Stimulated activated naive B cell treated with anti-CD40 and anti-IgM and Interleukin-4, amounts not matched to agents 10 μg/mL and 1 μg/mL and 100 μg/mL, for 72 hours (primary cell): ENCODE measurements around the gene RPGRIP1L.

Experiments used
- ATAC-seq, 2 donors: fragments of 150-1000 bp; cut with Tn5 transposase; replicated peaks; 2 replicates each; pipeline ENCODE4 v1.10.0; 2021; ENCODE audit warnings: moderate library complexity in 1 of 2
- DNase-seq: peaks from one replicate; pipeline ENCODE4 v3.0.0; 2021
- H3K27ac Mint-ChIP-seq: one replicate; pipeline ENCODE4 v1.8.0; 2022; ENCODE audit warnings: mild to moderate bottlenecking, mixed read lengths
- H3K27me3 Mint-ChIP-seq, 2 donors: one replicate each; pipeline ENCODE4 v1.8.0; 2022; ENCODE audit warnings: mixed read lengths in 2 of 2
- H3K36me3 Mint-ChIP-seq, 2 donors: one replicate each; pipeline ENCODE4 v1.8.0; 2022; ENCODE audit warnings: mixed read lengths in 2 of 2, mild to moderate bottlenecking in 1 of 2
- H3K4me1 Mint-ChIP-seq, 2 donors: one replicate each; pipeline ENCODE4 v1.8.0; 2022; ENCODE audit warnings: mixed read lengths in 2 of 2, mild to moderate bottlenecking in 1 of 2
- H3K4me3 Mint-ChIP-seq, 2 donors: one replicate each; pipeline ENCODE4 v1.8.0; 2022; ENCODE audit warnings: mild to moderate bottlenecking in 2 of 2, mixed read lengths in 2 of 2, moderate library complexity in 1 of 2
- H3K9me3 Mint-ChIP-seq, 2 donors: one replicate each; pipeline ENCODE4 v1.8.0; 2022; ENCODE audit warnings: mixed read lengths in 2 of 2, mild to moderate bottlenecking in 1 of 2

RPGRIP1L gene

DNA sequence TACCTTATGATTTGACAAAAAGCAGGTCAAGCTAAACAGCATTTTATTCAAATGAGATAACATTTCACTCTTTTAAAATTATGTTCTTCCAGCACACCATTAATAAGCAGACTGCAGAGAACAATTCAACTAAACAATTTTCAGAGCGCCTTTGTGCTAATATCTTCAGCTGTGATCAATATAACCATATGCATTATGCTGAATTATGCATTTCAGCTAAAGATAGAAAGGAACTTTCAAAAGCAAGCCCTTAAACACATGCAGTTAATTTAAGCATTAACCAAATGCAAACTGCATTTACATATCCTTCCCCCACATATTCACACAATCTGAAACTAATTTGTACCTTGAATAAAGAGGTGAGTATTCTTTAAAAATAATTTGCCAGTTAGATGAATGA, 41.6 kb downstream of the RPGRIP1L start:
- DNase-seq (no peak), ATAC-seq (no peak)
- Mint-ChIP-seq H3K27me3 (no peaks in the 10 kb centered on the region), H3K4me3 (no peak overlapping the region), H3K9me3 (no peaks in the 10 kb centered on the region), H3K36me3 (no peaks in the 10 kb centered on the region), H3K4me1 (no peaks in the 10 kb centered on the region), H3K27ac (no peak overlapping the region)

DNA sequence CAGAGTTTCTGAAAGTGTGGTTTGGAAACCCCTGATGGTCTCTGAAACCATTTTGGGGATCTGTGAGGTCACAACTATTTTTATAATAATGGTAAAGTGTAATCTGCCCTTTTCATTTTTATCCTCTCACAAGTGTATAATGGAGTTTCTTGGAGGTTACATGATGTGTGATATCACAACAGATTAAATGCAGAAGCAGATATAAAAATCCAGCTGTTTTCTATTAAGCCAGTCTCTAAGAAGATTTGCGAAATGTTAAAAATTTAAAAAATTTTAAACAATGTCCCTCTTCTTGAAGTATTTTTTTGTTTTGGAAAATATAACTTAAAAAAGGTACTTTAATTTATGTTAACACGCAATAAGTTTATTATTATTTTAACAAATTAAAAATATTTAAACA, 48.7 kb downstream of the RPGRIP1L start:
- ATAC-seq (no peak), DNase-seq (no peak)
- H3K36me3 Mint-ChIP-seq, result peaks cover 13 to 15% of the 10 kb centered on the region in 2 donors
- H3K27me3 Mint-ChIP-seq, result no peaks in the 10 kb centered on the region
- H3K4me1 Mint-ChIP-seq, result no peaks in the 10 kb centered on the region
- H3K4me3 Mint-ChIP-seq, result no peak overlapping the region
- no peaks in the 10 kb centered on the region for H3K9me3 Mint-ChIP-seq
- H3K27ac Mint-ChIP-seq, result no peak overlapping the region

- Mint-ChIP-seq H3K27me3 (no peaks in the 10 kb centered on the region), H3K4me3 (no peak overlapping the region), H3K27ac (no peak overlapping the region), H3K4me1 (no peaks in the 10 kb centered on the region), H3K9me3 (peaks cover 0 to 2% of the 10 kb centered on the region in 2 donors), H3K36me3 (peaks cover 22 to 30% of the 10 kb centered on the region in 2 donors)
- no peak for ATAC-seq
- no peak for DNase-seq
Measured at GRCh38 chr16:53651357-53651756, 52.3 kb downstream of the RPGRIP1L start.

DNA sequence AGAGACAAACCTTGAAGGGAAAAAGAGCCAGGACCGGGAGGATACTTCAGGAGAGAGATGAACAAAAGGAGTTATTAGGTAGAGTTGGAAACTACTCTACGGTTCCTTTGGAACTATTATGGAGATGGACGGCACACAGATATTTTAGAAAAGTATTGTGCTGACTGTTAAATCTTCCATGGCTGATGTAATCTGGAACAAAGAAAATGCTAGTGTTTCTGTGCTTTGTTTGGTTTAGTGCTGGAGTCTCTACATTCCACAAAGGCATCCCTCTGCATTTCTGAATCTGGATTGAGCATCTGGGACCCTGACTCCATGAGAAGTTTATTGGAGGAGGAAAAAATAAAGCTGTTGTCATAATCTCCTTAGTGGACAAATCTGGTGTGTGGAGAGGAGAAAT, 57.2 kb downstream of the RPGRIP1L start:
- Mint-ChIP-seq H3K36me3 (peaks cover 39 to 53% of the 10 kb centered on the region in 2 donors), H3K4me1 (no peaks in the 10 kb centered on the region), H3K9me3 (peaks cover 22% of the 10 kb centered on the region in 2 donors), H3K27ac (no peak overlapping the region), H3K27me3 (no peaks in the 10 kb centered on the region), H3K4me3 (no peak overlapping the region)
- no peak for DNase-seq
- no peak for ATAC-seq

DNA sequence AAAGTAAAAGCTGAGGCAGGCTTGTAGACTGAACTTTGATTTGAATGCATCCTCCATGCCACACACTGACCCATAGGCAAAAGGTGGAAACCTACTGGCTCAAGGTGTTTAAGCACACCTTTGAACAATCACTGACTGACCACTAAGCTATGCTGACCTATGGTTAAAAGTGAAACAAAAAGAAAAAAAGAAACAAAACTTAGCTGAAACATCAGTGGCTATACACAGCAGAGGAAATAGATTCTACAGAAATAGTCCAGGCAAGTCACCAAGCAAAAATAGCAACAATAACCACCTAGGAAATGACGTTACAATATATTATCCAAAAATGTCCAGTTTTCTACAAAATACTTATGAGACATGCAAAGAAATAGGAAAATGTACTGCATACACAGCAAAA, 60.2 kb downstream of the RPGRIP1L start:
- peaks cover 45 to 55% of the 10 kb centered on the region in 2 donors for H3K36me3 Mint-ChIP-seq
- peaks cover 22% of the 10 kb centered on the region in 2 donors for H3K9me3 Mint-ChIP-seq
- H3K27me3 Mint-ChIP-seq, result no peaks in the 10 kb centered on the region
- no peak overlapping the region for H3K4me3 Mint-ChIP-seq
- no peak overlapping the region for H3K27ac Mint-ChIP-seq
- no peaks in the 10 kb centered on the region for H3K4me1 Mint-ChIP-seq
- ATAC-seq (no peak), DNase-seq (no peak)

DNA sequence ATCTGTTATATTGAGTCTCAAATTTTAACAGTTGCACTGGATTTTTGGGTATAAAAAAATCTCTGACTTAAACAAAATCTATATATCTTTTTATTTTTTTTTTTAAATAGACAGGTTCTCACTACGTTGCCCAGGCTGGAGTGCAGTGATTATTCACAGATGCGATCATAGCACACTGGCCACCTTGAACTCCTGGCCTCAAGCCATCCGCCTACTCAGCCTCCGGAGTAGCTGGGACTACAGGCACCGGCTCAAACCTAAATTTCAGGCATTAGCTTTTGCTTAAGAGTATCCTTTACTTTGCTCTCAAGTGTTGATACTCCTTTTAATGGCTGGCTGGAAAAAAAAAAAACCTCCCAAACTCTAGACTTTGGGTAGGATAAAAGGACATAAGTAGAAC, 61.6 kb downstream of the RPGRIP1L start:
- peaks cover 20 to 22% of the 10 kb centered on the region in 2 donors for H3K9me3 Mint-ChIP-seq
- no peak overlapping the region for H3K4me3 Mint-ChIP-seq
- H3K4me1 Mint-ChIP-seq, result no peaks in the 10 kb centered on the region
- no peak overlapping the region for H3K27ac Mint-ChIP-seq
- DNase-seq (no peak), ATAC-seq (no peak)
- H3K27me3 Mint-ChIP-seq, result no peaks in the 10 kb centered on the region
- peaks cover 43 to 53% of the 10 kb centered on the region in 2 donors for H3K36me3 Mint-ChIP-seq

GRCh38 chr16:53636978-53637377, 66.7 kb downstream of the RPGRIP1L start:
- no peak for DNase-seq
- Mint-ChIP-seq H3K9me3 (no peaks in the 10 kb centered on the region), H3K27me3 (no peaks in the 10 kb centered on the region), H3K27ac (no peak overlapping the region), H3K36me3 (peaks cover 14 to 22% of the 10 kb centered on the region in 2 donors), H3K4me1 (no peaks in the 10 kb centered on the region), H3K4me3 (no peak overlapping the region)
- no peak for ATAC-seq

DNA sequence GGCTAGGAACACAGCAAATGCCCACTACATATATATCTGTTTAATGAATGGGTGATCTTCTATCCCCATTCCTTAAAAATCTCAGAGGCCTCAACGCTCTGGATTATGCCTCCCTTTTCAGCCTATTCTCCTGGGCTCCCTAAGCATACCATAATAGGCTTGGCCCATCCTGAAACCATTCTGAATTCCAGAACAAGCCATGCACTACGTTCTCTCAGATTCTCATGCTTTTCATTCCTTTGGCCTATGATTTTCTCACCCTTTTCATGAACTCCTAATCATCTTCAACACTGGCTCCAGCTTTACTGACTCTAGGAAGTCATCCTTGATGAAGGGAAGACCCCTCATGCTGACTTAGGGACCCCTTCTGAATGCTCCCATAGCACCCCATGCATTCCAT, 71.1 kb downstream of the RPGRIP1L start:
- no peak for DNase-seq
- Mint-ChIP-seq H3K36me3 (peaks cover 8 to 14% of the 10 kb centered on the region in 2 donors), H3K9me3 (no peaks in the 10 kb centered on the region), H3K27ac (no peak overlapping the region), H3K4me3 (no peak overlapping the region), H3K4me1 (no peaks in the 10 kb centered on the region), H3K27me3 (no peaks in the 10 kb centered on the region)
- ATAC-seq, result no peak

DNA sequence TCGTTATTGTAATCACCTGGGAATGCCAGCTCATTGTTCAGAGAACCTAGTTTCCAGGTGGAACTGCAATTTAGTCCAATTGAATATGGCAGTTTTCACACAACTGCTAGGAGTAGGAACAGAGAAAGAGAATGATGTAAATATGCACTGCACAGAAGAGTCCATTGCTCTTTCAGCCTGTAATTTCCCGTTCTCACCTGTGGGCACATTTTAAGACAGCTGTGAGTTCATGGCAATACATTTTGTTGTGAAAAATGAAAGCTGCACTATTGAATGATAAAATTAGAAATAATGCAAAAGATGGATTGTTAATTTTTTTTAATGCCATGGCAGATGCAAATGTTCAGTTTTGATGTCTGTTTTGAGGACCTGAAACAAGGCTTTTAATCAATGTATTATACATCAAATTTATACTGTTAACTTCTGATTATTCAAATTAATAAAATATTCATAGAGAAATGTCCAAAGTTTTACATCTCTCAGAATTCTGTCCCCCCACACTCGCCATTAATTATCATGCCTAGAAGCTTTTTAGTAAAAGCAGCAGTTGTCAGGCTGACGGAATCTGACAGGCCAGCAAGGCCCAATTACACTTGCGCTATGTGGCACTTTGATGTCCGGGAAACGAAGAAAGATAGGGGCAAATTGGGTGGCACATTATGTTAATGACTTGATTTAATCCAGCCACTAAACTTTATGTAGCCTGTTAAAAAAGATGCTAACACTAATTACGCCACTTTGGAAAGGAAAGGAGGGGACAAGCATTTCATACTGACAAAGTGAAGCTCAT, 72.2 kb downstream of the RPGRIP1L start:
- H3K4me1 Mint-ChIP-seq, result no peaks in the 10 kb centered on the region
- no peaks in the 10 kb centered on the region for H3K27me3 Mint-ChIP-seq
- H3K4me3 Mint-ChIP-seq, result no peak overlapping the region
- H3K36me3 Mint-ChIP-seq, result peaks cover 5 to 8% of the 10 kb centered on the region in 2 donors
- no peak for ATAC-seq
- H3K27ac Mint-ChIP-seq, result no peak overlapping the region
- H3K9me3 Mint-ChIP-seq, result no peaks in the 10 kb centered on the region
- no peak for DNase-seq

GRCh38 chr16:53629607-53630312, 73.9 kb downstream of the RPGRIP1L start:
- DNase-seq, result no peak
- Mint-ChIP-seq H3K4me1 (no peaks in the 10 kb centered on the region), H3K9me3 (peaks cover 0 to under 1% of the 10 kb centered on the region in 2 donors), H3K27me3 (no peaks in the 10 kb centered on the region), H3K36me3 (peaks cover 4 to 5% of the 10 kb centered on the region in 2 donors), H3K27ac (no peak overlapping the region), H3K4me3 (no peak overlapping the region)
- ATAC-seq, result no peak

DNA sequence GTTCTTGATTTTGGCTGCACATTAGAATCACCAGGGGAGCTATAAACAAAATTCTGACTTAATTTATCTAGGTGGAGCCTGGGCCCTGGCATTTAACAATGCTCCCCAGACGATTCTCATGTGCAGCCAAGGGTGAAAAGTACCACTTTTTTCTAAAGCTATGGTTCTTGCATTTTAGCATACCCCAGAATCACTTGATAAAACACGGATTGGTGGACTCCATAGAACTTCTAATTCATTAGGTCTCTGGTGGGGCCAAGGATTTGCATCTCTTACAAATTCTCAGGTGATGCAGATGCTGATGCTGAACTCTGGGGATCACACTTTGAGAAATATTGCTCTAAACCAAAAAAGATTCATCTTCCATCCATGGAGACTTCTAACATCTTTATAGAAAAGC, 74.5 kb downstream of the RPGRIP1L start:
- no peak for DNase-seq
- Mint-ChIP-seq H3K4me1 (no peaks in the 10 kb centered on the region), H3K9me3 (peaks cover 0 to 1% of the 10 kb centered on the region in 2 donors), H3K27me3 (no peaks in the 10 kb centered on the region), H3K36me3 (no peaks in the 10 kb centered on the region), H3K4me3 (no peak overlapping the region), H3K27ac (no peak overlapping the region)
- no peak for ATAC-seq

DNA sequence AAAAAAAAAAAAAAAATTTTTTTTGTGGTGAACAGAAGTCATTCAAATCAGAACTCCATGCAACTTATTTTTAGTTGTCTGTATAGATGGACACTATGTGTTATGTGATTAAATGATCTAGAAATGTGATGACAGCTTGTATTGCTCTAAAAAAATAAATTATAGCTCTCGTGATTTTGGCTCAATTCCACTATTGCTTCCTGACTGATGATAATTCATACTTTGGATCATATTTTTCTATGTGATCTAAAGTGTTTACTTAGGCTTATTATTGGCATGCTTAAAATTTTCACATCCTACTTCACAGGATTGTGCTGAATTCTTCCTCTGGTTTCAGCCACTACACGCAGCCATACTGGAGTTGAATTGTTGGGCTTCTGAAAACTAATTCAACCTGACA, 76.8 kb downstream of the RPGRIP1L start:
- no peaks in the 10 kb centered on the region for H3K4me1 Mint-ChIP-seq
- H3K27me3 Mint-ChIP-seq, result no peaks in the 10 kb centered on the region
- ATAC-seq, result no peak
- H3K36me3 Mint-ChIP-seq, result peaks cover 0 to 5% of the 10 kb centered on the region in 2 donors
- no peak overlapping the region for H3K27ac Mint-ChIP-seq
- H3K9me3 Mint-ChIP-seq, result peaks cover 1 to 4% of the 10 kb centered on the region in 2 donors
- H3K4me3 Mint-ChIP-seq, result no peak overlapping the region
- DNase-seq, result no peak

DNA sequence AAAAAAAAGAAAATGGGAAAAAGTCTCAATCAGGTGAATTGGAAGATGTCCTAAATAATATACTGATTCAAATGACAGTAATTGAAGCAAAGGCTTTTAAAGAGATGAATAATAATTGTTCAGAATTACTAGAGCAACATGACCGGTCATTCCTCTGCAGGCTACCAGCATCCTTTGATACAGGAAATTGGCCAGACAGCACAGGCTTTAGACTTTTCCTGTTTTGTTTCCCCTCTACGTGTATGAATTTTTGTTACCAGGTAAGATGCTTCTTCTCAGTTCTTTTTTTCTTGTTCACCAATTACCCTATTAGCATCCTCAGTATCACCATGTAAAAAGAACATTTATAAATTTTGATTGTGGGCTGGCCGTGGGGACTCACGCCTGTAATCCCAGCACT, 77.5 kb downstream of the RPGRIP1L start:
- no peak overlapping the region for H3K27ac Mint-ChIP-seq
- peaks cover 1 to 4% of the 10 kb centered on the region in 2 donors for H3K9me3 Mint-ChIP-seq
- H3K27me3 Mint-ChIP-seq, result no peaks in the 10 kb centered on the region
- H3K36me3 Mint-ChIP-seq, result peaks cover 0 to 5% of the 10 kb centered on the region in 2 donors
- no peak overlapping the region for H3K4me3 Mint-ChIP-seq
- ATAC-seq (no peak), DNase-seq (no peak)
- no peaks in the 10 kb centered on the region for H3K4me1 Mint-ChIP-seq

GRCh38 chr16:53625221-53625620, 78.4 kb downstream of the RPGRIP1L start:
- H3K4me1 Mint-ChIP-seq, result no peaks in the 10 kb centered on the region
- H3K36me3 Mint-ChIP-seq, result peaks cover 0 to 5% of the 10 kb centered on the region in 2 donors
- no peak overlapping the region for H3K4me3 Mint-ChIP-seq
- H3K27ac Mint-ChIP-seq, result no peak overlapping the region
- DNase-seq, result no peak
- H3K27me3 Mint-ChIP-seq, result no peaks in the 10 kb centered on the region
- no peak for ATAC-seq
- peaks cover 1 to 4% of the 10 kb centered on the region in 2 donors for H3K9me3 Mint-ChIP-seq

- H3K27me3 Mint-ChIP-seq, result no peaks in the 10 kb centered on the region
- no peak for DNase-seq
Measured at GRCh38 chr16:53622315-53622714, 81.3 kb downstream of the RPGRIP1L start.

More at GRCh38 chr16:53622315-53622714, 81.3 kb downstream of the RPGRIP1L start:
- Mint-ChIP-seq H3K4me1 (no peaks in the 10 kb centered on the region), H3K36me3 (peaks cover 3 to 12% of the 10 kb centered on the region in 2 donors), H3K4me3 (no peak overlapping the region), H3K27ac (no peak overlapping the region), H3K9me3 (peaks cover 1 to 4% of the 10 kb centered on the region in 2 donors)
- no peak for ATAC-seq
